Right lobe of liver (tissue), 4 donors: ENCODE results near the gene FHIT.

ENCODE experiments used
- POLR2A ChIP-seq: fragments of 450-650 bp; IDR thresholded peaks from one replicate; pipeline ENCODE4 v1.6.1; 2017; ENCODE audit warnings: antibody characterized with exemption, mild to moderate bottlenecking
- TF ChIP-seq, protein P1 (sequence below), 4 donors: fragments of 200-600 bp in 3 of 4; fragments of 450-650 bp in 1 of 4; IDR thresholded peaks; one replicate each; pipeline versions ENCODE4 v1.5.1 to v1.8.0; 2016 to 2022; ENCODE audit warnings: antibody characterized with exemption in 4 of 4, mild to moderate bottlenecking in 2 of 4
- donor health status: DM: no; HTN: no; CAD: no.
- donor health status: DM: no; HTN: no; CAD: no.
- donor health status: DM: no; HTN: yes; CAD: no.

DNA sequence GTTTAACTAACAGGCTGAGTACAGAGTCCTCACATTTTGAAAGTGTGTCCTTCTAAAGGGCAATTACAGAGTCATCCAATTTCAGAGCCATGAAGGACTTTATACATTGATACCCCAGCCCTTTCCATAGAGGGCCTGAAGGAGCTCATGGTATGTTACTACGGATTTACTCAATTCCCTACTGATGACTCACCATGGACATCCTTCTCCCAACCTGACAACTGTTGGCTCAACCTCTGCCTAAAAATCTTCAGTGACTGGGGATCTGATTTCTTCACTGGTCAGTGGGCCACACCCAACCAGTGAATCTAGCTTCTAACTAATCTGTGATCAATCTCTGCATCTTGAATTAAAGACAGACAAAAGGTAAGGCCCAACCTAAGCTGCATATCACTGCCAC, 1238.0 kb downstream of the FHIT start:
- TF ChIP-seq, protein P1, sequence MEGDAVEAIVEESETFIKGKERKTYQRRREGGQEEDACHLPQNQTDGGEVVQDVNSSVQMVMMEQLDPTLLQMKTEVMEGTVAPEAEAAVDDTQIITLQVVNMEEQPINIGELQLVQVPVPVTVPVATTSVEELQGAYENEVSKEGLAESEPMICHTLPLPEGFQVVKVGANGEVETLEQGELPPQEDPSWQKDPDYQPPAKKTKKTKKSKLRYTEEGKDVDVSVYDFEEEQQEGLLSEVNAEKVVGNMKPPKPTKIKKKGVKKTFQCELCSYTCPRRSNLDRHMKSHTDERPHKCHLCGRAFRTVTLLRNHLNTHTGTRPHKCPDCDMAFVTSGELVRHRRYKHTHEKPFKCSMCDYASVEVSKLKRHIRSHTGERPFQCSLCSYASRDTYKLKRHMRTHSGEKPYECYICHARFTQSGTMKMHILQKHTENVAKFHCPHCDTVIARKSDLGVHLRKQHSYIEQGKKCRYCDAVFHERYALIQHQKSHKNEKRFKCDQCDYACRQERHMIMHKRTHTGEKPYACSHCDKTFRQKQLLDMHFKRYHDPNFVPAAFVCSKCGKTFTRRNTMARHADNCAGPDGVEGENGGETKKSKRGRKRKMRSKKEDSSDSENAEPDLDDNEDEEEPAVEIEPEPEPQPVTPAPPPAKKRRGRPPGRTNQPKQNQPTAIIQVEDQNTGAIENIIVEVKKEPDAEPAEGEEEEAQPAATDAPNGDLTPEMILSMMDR (IDR thresholded peaks at IDR 0.05), result no peak
- no peak for TF ChIP-seq POLR2A
